Measurements from ENCODE around the gene SLC6A18. TPM values are rescaled to one million over a fixed set of nuclear protein-coding genes. Genes with fewer than 3 reads are reported as not detected.
"Not testable (repeated sequence)": the region's sequence is repeated elsewhere in the genome, so short reads cannot be mapped to it uniquely, and the experiment has no call there.

The SLC6A18 gene
- total RNA-seq, 2 donors from 2014 or later, result not detected

- peaks cover 19% of the 10 kb centered on the region for H3K4me1 Mint-ChIP-seq (ENCODE audit: low read depth)
- no peaks in the 10 kb centered on the region for H3K9me3 Mint-ChIP-seq
- H3K36me3 Mint-ChIP-seq (ENCODE audit: insufficient read depth in 2 of 2), result peaks cover 0 to 1% of the 10 kb centered on the region in 2 donors
- no peak overlapping the region for H3K27ac Mint-ChIP-seq
- no peaks in the 10 kb centered on the region for H3K27me3 Mint-ChIP-seq (ENCODE audit: low read depth)
- no peak for ATAC-seq (replicated peaks in 1 of 2)
- no peak overlapping the region for H3K4me3 Mint-ChIP-seq
- no peak for DNase-seq
These were observed 46.0 kb downstream of the SLC6A18 start for GRCh38 chr5:1270933-1271914.

- Mint-ChIP-seq H3K4me3 (no peak overlapping the region), H3K27me3 (ENCODE audit: low read depth) (no peaks in the 10 kb centered on the region), H3K9me3 (no peaks in the 10 kb centered on the region), H3K36me3 (ENCODE audit: insufficient read depth in 2 of 2) (no peaks in the 10 kb centered on the region), H3K27ac (no peak overlapping the region), H3K4me1 (ENCODE audit: low read depth) (peaks cover 19% of the 10 kb centered on the region)
- ATAC-seq (replicated peaks in 1 of 2) (no peak), DNase-seq (no peak)
These were observed 47.0 kb downstream of the SLC6A18 start for GRCh38 chr5:1272201-1272600.

GRCh38 chr5:1273745-1274144, 48.6 kb downstream of the SLC6A18 start:
- Mint-ChIP-seq H3K36me3 (ENCODE audit: insufficient read depth in 2 of 2) (peaks cover 3 to 5% of the 10 kb centered on the region in 2 donors), H3K27ac (no peak overlapping the region), H3K27me3 (ENCODE audit: low read depth) (no peaks in the 10 kb centered on the region), H3K4me3 (no peak overlapping the region), H3K9me3 (no peaks in the 10 kb centered on the region), H3K4me1 (ENCODE audit: low read depth) (peaks cover 13% of the 10 kb centered on the region)
- DNase-seq (no peak), ATAC-seq (replicated peaks in 1 of 2) (no peak)

- DNase-seq, result no peak
- Mint-ChIP-seq H3K27me3 (ENCODE audit: low read depth) (no peaks in the 10 kb centered on the region), H3K27ac (no peak overlapping the region), H3K4me1 (ENCODE audit: low read depth) (peaks cover 6% of the 10 kb centered on the region), H3K9me3 (no peaks in the 10 kb centered on the region), H3K4me3 (no peak overlapping the region), H3K36me3 (ENCODE audit: insufficient read depth in 2 of 2) (peaks cover 3 to 5% of the 10 kb centered on the region in 2 donors)
- no peak for ATAC-seq (replicated peaks in 1 of 2)
These were observed 49.3 kb downstream of the SLC6A18 start for GRCh38 chr5:1274471-1274870.

- not testable (repeated sequence) for H3K27me3 Mint-ChIP-seq (ENCODE audit: low read depth); ATAC-seq (replicated peaks in 1 of 2); H3K36me3 Mint-ChIP-seq (ENCODE audit: insufficient read depth in 2 of 2); DNase-seq; H3K4me3 Mint-ChIP-seq; H3K27ac Mint-ChIP-seq; H3K9me3 Mint-ChIP-seq; H3K4me1 Mint-ChIP-seq (ENCODE audit: low read depth)
These were observed 50.5 kb downstream of the SLC6A18 start for GRCh38 chr5:1275397-1276391.

GRCh38 chr5:1276930-1277329, 51.7 kb downstream of the SLC6A18 start:
- Mint-ChIP-seq H3K27me3 (ENCODE audit: low read depth) (no peaks in the 10 kb centered on the region), H3K4me1 (ENCODE audit: low read depth) (no peaks in the 10 kb centered on the region), H3K36me3 (ENCODE audit: insufficient read depth in 2 of 2) (peaks cover 3 to 5% of the 10 kb centered on the region in 2 donors), H3K27ac (no peak overlapping the region), H3K4me3 (no peak overlapping the region), H3K9me3 (no peaks in the 10 kb centered on the region)
- ATAC-seq (replicated peaks in 1 of 2), result no peak
- no peak for DNase-seq

GRCh38 chr5:1277331-1277730, 52.1 kb downstream of the SLC6A18 start:
- no peaks in the 10 kb centered on the region for H3K4me1 Mint-ChIP-seq (ENCODE audit: low read depth)
- no peak for DNase-seq
- H3K27ac Mint-ChIP-seq, result no peak overlapping the region
- no peaks in the 10 kb centered on the region for H3K27me3 Mint-ChIP-seq (ENCODE audit: low read depth)
- H3K9me3 Mint-ChIP-seq, result no peaks in the 10 kb centered on the region
- H3K4me3 Mint-ChIP-seq, result no peak overlapping the region
- peaks cover 3 to 5% of the 10 kb centered on the region in 2 donors for H3K36me3 Mint-ChIP-seq (ENCODE audit: insufficient read depth in 2 of 2)
- ATAC-seq (replicated peaks in 1 of 2), result no peak

GRCh38 chr5:1277781-1278180, 52.6 kb downstream of the SLC6A18 start:
- Mint-ChIP-seq H3K9me3 (no peaks in the 10 kb centered on the region), H3K4me1 (ENCODE audit: low read depth) (no peaks in the 10 kb centered on the region), H3K4me3 (no peak overlapping the region), H3K27me3 (ENCODE audit: low read depth) (no peaks in the 10 kb centered on the region), H3K27ac (no peak overlapping the region), H3K36me3 (ENCODE audit: insufficient read depth in 2 of 2) (peaks cover 3 to 5% of the 10 kb centered on the region in 2 donors)
- ATAC-seq (replicated peaks in 1 of 2) (no peak), DNase-seq (no peak)

GRCh38 chr5:1278216-1278615, 53.0 kb downstream of the SLC6A18 start:
- DNase-seq, result no peak
- H3K36me3 Mint-ChIP-seq (ENCODE audit: insufficient read depth in 2 of 2), result peaks cover 3 to 5% of the 10 kb centered on the region in 2 donors
- no peaks in the 10 kb centered on the region for H3K9me3 Mint-ChIP-seq
- ATAC-seq (replicated peaks in 1 of 2), result no peak
- no peaks in the 10 kb centered on the region for H3K4me1 Mint-ChIP-seq (ENCODE audit: low read depth)
- H3K27me3 Mint-ChIP-seq (ENCODE audit: low read depth), result no peaks in the 10 kb centered on the region
- no peak overlapping the region for H3K4me3 Mint-ChIP-seq
- H3K27ac Mint-ChIP-seq, result no peak overlapping the region

- peaks cover 3 to 5% of the 10 kb centered on the region in 2 donors for H3K36me3 Mint-ChIP-seq (ENCODE audit: insufficient read depth in 2 of 2)
- no peaks in the 10 kb centered on the region for H3K27me3 Mint-ChIP-seq (ENCODE audit: low read depth)
- no peaks in the 10 kb centered on the region for H3K4me1 Mint-ChIP-seq (ENCODE audit: low read depth)
- H3K4me3 Mint-ChIP-seq, result no peak overlapping the region
- H3K9me3 Mint-ChIP-seq, result no peaks in the 10 kb centered on the region
- no peak for DNase-seq
- ATAC-seq (replicated peaks in 1 of 2), result no peak
- no peak overlapping the region for H3K27ac Mint-ChIP-seq
These were observed 53.7 kb downstream of the SLC6A18 start for GRCh38 chr5:1278656-1279442.

GRCh38 chr5:1279443-1280151, 54.4 kb downstream of the SLC6A18 start:
- Mint-ChIP-seq H3K4me3 (no peak overlapping the region), H3K9me3 (no peaks in the 10 kb centered on the region), H3K4me1 (ENCODE audit: low read depth) (no peaks in the 10 kb centered on the region), H3K36me3 (ENCODE audit: insufficient read depth in 2 of 2) (peaks cover 3 to 5% of the 10 kb centered on the region in 2 donors), H3K27me3 (ENCODE audit: low read depth) (no peaks in the 10 kb centered on the region), H3K27ac (no peak overlapping the region)
- DNase-seq (no peak), ATAC-seq (replicated peaks in 1 of 2) (no peak)

Data from activated T-cell treated with anti-CD3 and anti-CD28 coated beads, Interleukin-2, amount 50 U/mL, for 72 hours (primary cell).